Left kidney (tissue), 1 donor: ENCODE data around the gene COL3A1. TPM values are rescaled to one million over a fixed set of nuclear protein-coding genes. Genes with fewer than 3 reads are reported as not detected.

Source experiments
- polyA plus RNA-seq: library from polyadenylated mRNA; unstranded; fragments of 120-200 nt; gene quantifications from one replicate; pipeline ENCODE4 v1.2.1, GENCODE V29; 2013; ENCODE audit not compliant: insufficient read length

COL3A1 gene
- polyA plus RNA-seq, 1 donor = 914 TPM

Other genes with a start within 250 kb of the COL3A1 start
- 133 TPM for gene COL5A2, start 205.4 kb downstream of the COL3A1 start, polyA plus RNA-seq